Fibroblast of lung (primary cell): ENCODE data around the gene DCST2. TPM values are rescaled to one million over a fixed set of nuclear protein-coding genes. Genes with fewer than 3 reads are reported as not detected.

ENCODE experiments used
- DNase-seq, 2 donors: peaks; one replicate each; pipeline versions ENCODE4 v3.0.0 to v3.0.0-alpha.2; 2010; ENCODE audit warnings: low read depth in 2 of 2
- H2AFZ ChIP-seq: 2 replicates; pipeline ENCODE4 v1.5.1; 2012; ENCODE audit warnings: low read length, control low read depth, inconsistent platforms
- H3K27ac ChIP-seq: 2 replicates; pipeline ENCODE4 v1.5.1; 2011; ENCODE audit warnings: low read length, control low read depth; ENCODE audit not compliant: insufficient read depth
- H3K27me3 ChIP-seq: 2 replicates; pipeline ENCODE4 v1.5.1; 2011; ENCODE audit warnings: mild to moderate bottlenecking, low read length; ENCODE audit not compliant: control insufficient read depth, insufficient read depth
- H3K36me3 ChIP-seq: 2 replicates; pipeline ENCODE4 v1.5.1; 2011; ENCODE audit warnings: low read length; ENCODE audit not compliant: control insufficient read depth, insufficient read depth
- H3K4me1 ChIP-seq: 2 replicates; pipeline ENCODE4 v1.5.1; 2011; ENCODE audit warnings: low read length; ENCODE audit not compliant: control insufficient read depth, insufficient read depth; ENCODE audit errors: extremely low read depth
- H3K4me2 ChIP-seq: 2 replicates; pipeline ENCODE4 v1.5.1; 2011; ENCODE audit warnings: low read length, control low read depth; ENCODE audit not compliant: insufficient read depth; ENCODE audit errors: extremely low read depth
- H3K4me3 ChIP-seq, 4 experiments: fragments of 200-600 bp in 1 of 4; sonication (generic) in 1 of 4; replicated peaks in 1 of 4; 2 replicates each; pipeline ENCODE4 v1.5.1; 2011 to 2016; ENCODE audit warnings: low read length in 4 of 4, low read depth in 3 of 4, mild to moderate bottlenecking in 3 of 4, control low read depth in 2 of 4, inconsistent platforms in 1 of 4, mixed read lengths in 1 of 4; ENCODE audit not compliant: insufficient read depth in 1 of 4; ENCODE audit errors: control extremely low read depth in 1 of 4
- H3K79me2 ChIP-seq: 2 replicates; pipeline ENCODE4 v1.5.1; 2012; ENCODE audit warnings: mild to moderate bottlenecking, low read length, inconsistent platforms; ENCODE audit not compliant: control insufficient read depth, insufficient read depth
- H3K9ac ChIP-seq: 2 replicates; pipeline ENCODE4 v1.5.1; 2011; ENCODE audit warnings: mild to moderate bottlenecking, low read length, control low read depth; ENCODE audit not compliant: insufficient read depth
- H3K9me3 ChIP-seq: 2 replicates; pipeline ENCODE4 v1.5.1; 2012; ENCODE audit warnings: low read depth, low read length; ENCODE audit not compliant: control insufficient read depth, insufficient read depth
- H4K20me1 ChIP-seq: 2 replicates; pipeline ENCODE4 v1.5.1; 2011; ENCODE audit warnings: low read length; ENCODE audit not compliant: control insufficient read depth, insufficient read depth; ENCODE audit errors: extremely low read depth
- CTCF ChIP-seq, 2 donors: IDR thresholded peaks in 1 of 2; conservative IDR thresholded peaks in 1 of 2; 1 replicate in 1 of 2; 2 replicates in 1 of 2; pipeline ENCODE4 v1.5.1; 2011 to 2012; ENCODE audit warnings: low read length in 2 of 2, control low read depth in 1 of 2, inconsistent platforms in 1 of 2, low read depth in 1 of 2, mild to moderate bottlenecking in 1 of 2
- EZH2 ChIP-seq: IDR thresholded peaks from 2 replicates; pipeline ENCODE4 v1.5.1; 2012; ENCODE audit warnings: low read length, control low read depth, mild to moderate bottlenecking; ENCODE audit errors: missing control alignments
- polyA plus RNA-seq, 2 donors: library from polyadenylated mRNA; depleted of rRNA in 1 of 2; stranded (reverse) in 1 of 2; unstranded in 1 of 2; fragments of >200 nt; gene quantifications; 2 replicates each; pipeline ENCODE4 v1.2.1, GENCODE V29; 2011 to 2012; ENCODE audit warnings: missing spikeins in 1 of 2
- total RNA-seq: library from RNA; depleted of rRNA; stranded (reverse); fragments of >200 nt; gene quantifications from 2 replicates; pipeline ENCODE4 v1.2.1, GENCODE V29; 2014

The DCST2 gene
- total and polyA plus RNA-seq, 2 donors (not counting 1 experiment from before 2014, with no cell fraction given), result 0.06 to 0.17 TPM

- Histone ChIP-seq H3K27ac (peak within 1 kb of the TSS; percentile 7), H3K79me2 (no peaks in the 10 kb centered on the region), H3K27me3 (no peaks in the 10 kb centered on the region), H3K36me3 (peaks cover under 1% of the 10 kb centered on the region), H3K9me3 (no peaks in the 10 kb centered on the region), H3K4me2 (no peak within 1 kb of the TSS), H4K20me1 (no peaks in the 10 kb centered on the region), H3K4me3 (no peak within 1 kb of the TSS), H3K4me1 (no peaks in the 10 kb centered on the region), H2AFZ (no peak within 1 kb of the TSS), H3K9ac (no peak within 1 kb of the TSS)
- TF ChIP-seq EZH2 (no peak), CTCF (conservative IDR thresholded peaks at IDR 0.05 in 1 of 2, IDR thresholded peaks at IDR 0.05 in 1 of 2; ENCODE audit: low read depth in 1 of 2, low read length in 2 of 2) (no peak)
- DNase-seq, result no peak
These were observed 39.9 kb downstream of the DCST2 start, which contains the start of gene LENEP for GRCh38 chr1:154993572-154994268. LENEP (plus strand) TSS chr1:154993586; CDS start chr1:154993608, 22 bp downstream.

GRCh38 chr1:154992721-154993571 is 40.6 kb downstream of the DCST2 start:
- H3K27ac ChIP-seq, result no peak overlapping the region
- no peak overlapping the region for H3K9ac ChIP-seq
- H3K36me3 ChIP-seq, result peaks cover 6% of the 10 kb centered on the region
- H3K4me1 ChIP-seq, result no peaks in the 10 kb centered on the region
- peak; percentile 59 to 64 for DNase-seq
- H3K27me3 ChIP-seq, result no peaks in the 10 kb centered on the region
- TF ChIP-seq EZH2 (no peak), CTCF (conservative IDR thresholded peaks at IDR 0.05 in 1 of 2, IDR thresholded peaks at IDR 0.05 in 1 of 2; ENCODE audit: low read depth in 1 of 2, low read length in 2 of 2) (peak; percentile 12 to 40)
- no peaks in the 10 kb centered on the region for H3K9me3 ChIP-seq
- no peak overlapping the region for H2AFZ ChIP-seq
- no peak overlapping the region for H3K4me3 ChIP-seq
- no peaks in the 10 kb centered on the region for H3K79me2 ChIP-seq
- no peaks in the 10 kb centered on the region for H4K20me1 ChIP-seq
- H3K4me2 ChIP-seq, result no peak overlapping the region

GRCh38 chr1:154990276-154990675 is 43.3 kb downstream of the DCST2 start:
- no peaks in the 10 kb centered on the region for H3K27me3 ChIP-seq
- H4K20me1 ChIP-seq, result no peaks in the 10 kb centered on the region
- no peak overlapping the region for H3K27ac ChIP-seq
- no peaks in the 10 kb centered on the region for H3K4me1 ChIP-seq
- H3K4me3 ChIP-seq, result no peak overlapping the region
- DNase-seq, result no peak
- H3K9ac ChIP-seq, result no peak overlapping the region
- TF ChIP-seq CTCF (conservative IDR thresholded peaks at IDR 0.05 in 1 of 2, IDR thresholded peaks at IDR 0.05 in 1 of 2; ENCODE audit: low read depth in 1 of 2, low read length in 2 of 2), result no peak
- TF ChIP-seq EZH2, result no peak
- H2AFZ ChIP-seq, result no peak overlapping the region
- no peaks in the 10 kb centered on the region for H3K9me3 ChIP-seq
- peaks cover 8% of the 10 kb centered on the region for H3K36me3 ChIP-seq
- H3K79me2 ChIP-seq, result no peaks in the 10 kb centered on the region
- H3K4me2 ChIP-seq, result no peak overlapping the region
